ENCODE data around the gene KIAA0319L. TPM values are rescaled to one million over a fixed set of nuclear protein-coding genes. Genes with fewer than 3 reads are reported as not detected.

KIAA0319L gene
- polyA plus RNA-seq, 1 donor from 2014 or later, result 38.1 TPM

DNA sequence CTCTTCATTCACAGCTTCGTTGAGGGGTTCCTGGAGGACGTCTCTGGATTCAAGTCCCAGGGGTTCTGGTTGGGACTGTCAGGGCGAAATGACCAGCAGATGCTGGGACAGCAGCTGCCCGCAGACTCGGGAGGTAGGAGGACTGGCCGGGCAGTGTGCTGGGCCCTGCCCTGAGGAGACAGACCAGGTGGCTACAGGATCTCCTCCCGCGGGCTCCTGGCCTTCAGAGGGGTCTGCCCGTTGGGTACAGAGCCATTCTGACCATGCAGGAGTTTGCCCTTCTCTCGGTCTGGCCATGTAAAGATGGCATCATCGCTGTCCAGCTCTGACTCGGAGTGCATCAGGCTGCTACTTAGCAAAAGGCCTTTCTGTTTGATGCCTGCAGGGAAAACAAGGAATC, 122.5 kb downstream of the KIAA0319L start:
- H3K79me2 ChIP-seq (replicated peaks; ENCODE audit: insufficient read depth, low read length), result no peaks in the 10 kb centered on the region
- no peak overlapping the region for H2AFZ ChIP-seq (ENCODE audit: low read depth, low read length)
- H3K4me2 ChIP-seq (ENCODE audit: low read length), result no peak overlapping the region
- H3K9me3 ChIP-seq (ENCODE audit: low read length), result no peaks in the 10 kb centered on the region
- H3K27ac ChIP-seq (ENCODE audit: low read length), result no peak overlapping the region
- H3K4me3 ChIP-seq (ENCODE audit: low read length), result no peak overlapping the region
- TF ChIP-seq, protein P1, sequence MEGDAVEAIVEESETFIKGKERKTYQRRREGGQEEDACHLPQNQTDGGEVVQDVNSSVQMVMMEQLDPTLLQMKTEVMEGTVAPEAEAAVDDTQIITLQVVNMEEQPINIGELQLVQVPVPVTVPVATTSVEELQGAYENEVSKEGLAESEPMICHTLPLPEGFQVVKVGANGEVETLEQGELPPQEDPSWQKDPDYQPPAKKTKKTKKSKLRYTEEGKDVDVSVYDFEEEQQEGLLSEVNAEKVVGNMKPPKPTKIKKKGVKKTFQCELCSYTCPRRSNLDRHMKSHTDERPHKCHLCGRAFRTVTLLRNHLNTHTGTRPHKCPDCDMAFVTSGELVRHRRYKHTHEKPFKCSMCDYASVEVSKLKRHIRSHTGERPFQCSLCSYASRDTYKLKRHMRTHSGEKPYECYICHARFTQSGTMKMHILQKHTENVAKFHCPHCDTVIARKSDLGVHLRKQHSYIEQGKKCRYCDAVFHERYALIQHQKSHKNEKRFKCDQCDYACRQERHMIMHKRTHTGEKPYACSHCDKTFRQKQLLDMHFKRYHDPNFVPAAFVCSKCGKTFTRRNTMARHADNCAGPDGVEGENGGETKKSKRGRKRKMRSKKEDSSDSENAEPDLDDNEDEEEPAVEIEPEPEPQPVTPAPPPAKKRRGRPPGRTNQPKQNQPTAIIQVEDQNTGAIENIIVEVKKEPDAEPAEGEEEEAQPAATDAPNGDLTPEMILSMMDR (IDR thresholded peaks at IDR 0.05; ENCODE audit: poor library complexity, severe bottlenecking), result no peak
- no peak for TF ChIP-seq EZH2 (IDR thresholded peaks at IDR 0.05; ENCODE audit: borderline replicate concordance, insufficient read depth, low read length, poor library complexity, severe bottlenecking)
- no peak for TF ChIP-seq POLR2AphosphoS5 (IDR thresholded peaks at IDR 0.05)
- TF ChIP-seq MXI1 (conservative IDR thresholded peaks at IDR 0.05; ENCODE audit: poor library complexity, severe bottlenecking), result no peak
- TF ChIP-seq, protein P2, sequence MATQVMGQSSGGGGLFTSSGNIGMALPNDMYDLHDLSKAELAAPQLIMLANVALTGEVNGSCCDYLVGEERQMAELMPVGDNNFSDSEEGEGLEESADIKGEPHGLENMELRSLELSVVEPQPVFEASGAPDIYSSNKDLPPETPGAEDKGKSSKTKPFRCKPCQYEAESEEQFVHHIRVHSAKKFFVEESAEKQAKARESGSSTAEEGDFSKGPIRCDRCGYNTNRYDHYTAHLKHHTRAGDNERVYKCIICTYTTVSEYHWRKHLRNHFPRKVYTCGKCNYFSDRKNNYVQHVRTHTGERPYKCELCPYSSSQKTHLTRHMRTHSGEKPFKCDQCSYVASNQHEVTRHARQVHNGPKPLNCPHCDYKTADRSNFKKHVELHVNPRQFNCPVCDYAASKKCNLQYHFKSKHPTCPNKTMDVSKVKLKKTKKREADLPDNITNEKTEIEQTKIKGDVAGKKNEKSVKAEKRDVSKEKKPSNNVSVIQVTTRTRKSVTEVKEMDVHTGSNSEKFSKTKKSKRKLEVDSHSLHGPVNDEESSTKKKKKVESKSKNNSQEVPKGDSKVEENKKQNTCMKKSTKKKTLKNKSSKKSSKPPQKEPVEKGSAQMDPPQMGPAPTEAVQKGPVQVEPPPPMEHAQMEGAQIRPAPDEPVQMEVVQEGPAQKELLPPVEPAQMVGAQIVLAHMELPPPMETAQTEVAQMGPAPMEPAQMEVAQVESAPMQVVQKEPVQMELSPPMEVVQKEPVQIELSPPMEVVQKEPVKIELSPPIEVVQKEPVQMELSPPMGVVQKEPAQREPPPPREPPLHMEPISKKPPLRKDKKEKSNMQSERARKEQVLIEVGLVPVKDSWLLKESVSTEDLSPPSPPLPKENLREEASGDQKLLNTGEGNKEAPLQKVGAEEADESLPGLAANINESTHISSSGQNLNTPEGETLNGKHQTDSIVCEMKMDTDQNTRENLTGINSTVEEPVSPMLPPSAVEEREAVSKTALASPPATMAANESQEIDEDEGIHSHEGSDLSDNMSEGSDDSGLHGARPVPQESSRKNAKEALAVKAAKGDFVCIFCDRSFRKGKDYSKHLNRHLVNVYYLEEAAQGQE (IDR thresholded peaks at IDR 0.05; ENCODE audit: borderline replicate concordance), result no peak
- TF ChIP-seq RAD21 (conservative IDR thresholded peaks at IDR 0.05), result no peak
- no peak for TF ChIP-seq EP300 (conservative IDR thresholded peaks at IDR 0.05; ENCODE audit: poor library complexity, severe bottlenecking)
- TF ChIP-seq SMC3 (conservative IDR thresholded peaks at IDR 0.05; ENCODE audit: poor library complexity), result no peak
- TF ChIP-seq TAF1 (IDR thresholded peaks at IDR 0.05; ENCODE audit: low read depth), result no peak
- no peaks in the 10 kb centered on the region for H3K9me2 ChIP-seq (ENCODE audit: insufficient read depth, low read length)
- no peaks in the 10 kb centered on the region for H4K20me1 ChIP-seq (ENCODE audit: insufficient read depth)
- no peaks in the 10 kb centered on the region for H3K27me3 ChIP-seq (ENCODE audit: insufficient read depth, low read depth, low read length)
- H3K9ac ChIP-seq (ENCODE audit: low read length), result no peak overlapping the region
- no peaks in the 10 kb centered on the region for H3K36me3 ChIP-seq (ENCODE audit: insufficient read depth, low read length)
- no peaks in the 10 kb centered on the region for H3F3A ChIP-seq (ENCODE audit: insufficient read depth, low read length, poor library complexity, severe bottlenecking)

- H2AFZ ChIP-seq (ENCODE audit: low read depth, low read length), result no peak overlapping the region
- no peaks in the 10 kb centered on the region for H3K9me2 ChIP-seq (ENCODE audit: insufficient read depth, low read length)
- no peaks in the 10 kb centered on the region for H3K9me3 ChIP-seq (ENCODE audit: low read length)
- no peak for TF ChIP-seq MXI1 (conservative IDR thresholded peaks at IDR 0.05; ENCODE audit: poor library complexity, severe bottlenecking)
- TF ChIP-seq, protein P2 (IDR thresholded peaks at IDR 0.05; ENCODE audit: borderline replicate concordance), result no peak
- no peak for TF ChIP-seq POLR2AphosphoS5 (IDR thresholded peaks at IDR 0.05)
- TF ChIP-seq, protein P1 (IDR thresholded peaks at IDR 0.05; ENCODE audit: poor library complexity, severe bottlenecking), result no peak
- no peak for TF ChIP-seq EP300 (conservative IDR thresholded peaks at IDR 0.05; ENCODE audit: poor library complexity, severe bottlenecking)
- TF ChIP-seq TAF1 (IDR thresholded peaks at IDR 0.05; ENCODE audit: low read depth), result no peak
- TF ChIP-seq RAD21 (conservative IDR thresholded peaks at IDR 0.05), result no peak
- TF ChIP-seq SMC3 (conservative IDR thresholded peaks at IDR 0.05; ENCODE audit: poor library complexity), result no peak
- TF ChIP-seq EZH2 (IDR thresholded peaks at IDR 0.05; ENCODE audit: borderline replicate concordance, insufficient read depth, low read length, poor library complexity, severe bottlenecking), result no peak
- H4K20me1 ChIP-seq (ENCODE audit: insufficient read depth), result no peaks in the 10 kb centered on the region
- no peaks in the 10 kb centered on the region for H3K36me3 ChIP-seq (ENCODE audit: insufficient read depth, low read length)
- no peak overlapping the region for H3K27ac ChIP-seq (ENCODE audit: low read length)
- no peaks in the 10 kb centered on the region for H3K79me2 ChIP-seq (replicated peaks; ENCODE audit: insufficient read depth, low read length)
- no peak overlapping the region for H3K9ac ChIP-seq (ENCODE audit: low read length)
- no peak overlapping the region for H3K4me3 ChIP-seq (ENCODE audit: low read length)
- no peaks in the 10 kb centered on the region for H3F3A ChIP-seq (ENCODE audit: insufficient read depth, low read length, poor library complexity, severe bottlenecking)
- H3K27me3 ChIP-seq (ENCODE audit: insufficient read depth, low read depth, low read length), result no peaks in the 10 kb centered on the region
- no peak overlapping the region for H3K4me2 ChIP-seq (ENCODE audit: low read length)
These were observed 123.5 kb downstream of the KIAA0319L start for GRCh38 chr1:35433714-35434113.
